Measurements from ENCODE around the gene DPM3. TPM values are rescaled to one million over a fixed set of nuclear protein-coding genes. Genes with fewer than 3 reads are reported as not detected.
"Not testable (repeated sequence)": the region's sequence is repeated elsewhere in the genome, so short reads cannot be mapped to it uniquely, and the experiment has no call there.

The DPM3 gene
- total and polyA plus RNA-seq, 4 donors = 16.2 to 47.2 (median 44.2) TPM

- no peaks in the 10 kb centered on the region for H3K36me3 ChIP-seq (ENCODE audit: control insufficient read depth, insufficient read depth, low read length)
- H3K4me1 ChIP-seq (ENCODE audit: control insufficient read depth, insufficient read depth, low read length) = peaks cover 19% of the 10 kb centered on the region
- peaks cover 28% of the 10 kb centered on the region for H3K27me3 ChIP-seq (ENCODE audit: control insufficient read depth, insufficient read depth, low read length)
- DNase-seq (ENCODE audit: low read depth in 4 of 6, low spot score in 6 of 6) = no peak
- H3K4me3 ChIP-seq (ENCODE audit: low read depth, low read length) = no peak overlapping the region
- no peaks in the 10 kb centered on the region for H3K9me3 ChIP-seq (ENCODE audit: control insufficient read depth, insufficient read depth, low read length)
- no peak overlapping the region for H3K27ac ChIP-seq (ENCODE audit: low read depth, low read length)
- 91% methylated on average over 2 of the region's 2 CpGs for WGBS (ENCODE audit: insufficient coverage)
Measured at GRCh38 chr1:155121249-155121648, 19.1 kb downstream of the DPM3 start.

DNA sequence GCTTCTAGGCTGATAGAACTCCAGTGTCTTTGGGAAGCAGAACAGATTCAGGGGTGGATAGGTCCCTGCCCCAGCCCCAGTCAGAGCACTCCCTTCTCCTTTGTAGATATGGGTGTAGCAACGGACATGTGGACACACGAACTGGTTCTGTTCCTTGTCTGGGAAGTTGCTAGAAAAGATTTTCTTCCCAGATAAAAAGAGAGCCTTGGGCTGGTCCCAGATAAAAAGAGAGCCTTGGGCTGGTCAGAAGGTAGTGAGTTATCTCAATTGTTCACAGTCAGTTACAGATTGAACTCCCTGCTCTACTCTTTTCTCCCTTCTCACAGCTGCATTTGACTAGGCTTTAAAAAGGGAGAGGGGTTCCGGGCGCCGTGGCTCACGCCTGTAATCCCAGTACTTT lies 20.1 kb downstream of the DPM3 start:
- no peaks in the 10 kb centered on the region for H3K36me3 ChIP-seq (ENCODE audit: control insufficient read depth, insufficient read depth, low read length)
- H3K27ac ChIP-seq (ENCODE audit: low read depth, low read length) = no peak overlapping the region
- no peak for DNase-seq (ENCODE audit: low read depth in 4 of 6, low spot score in 6 of 6)
- peaks cover 9% of the 10 kb centered on the region for H3K4me1 ChIP-seq (ENCODE audit: control insufficient read depth, insufficient read depth, low read length)
- 50% methylated on average over 5 of the region's 6 CpGs for WGBS (ENCODE audit: insufficient coverage)
- H3K9me3 ChIP-seq (ENCODE audit: control insufficient read depth, insufficient read depth, low read length) = no peaks in the 10 kb centered on the region
- H3K4me3 ChIP-seq (ENCODE audit: low read depth, low read length) = no peak overlapping the region
- peaks cover 18% of the 10 kb centered on the region for H3K27me3 ChIP-seq (ENCODE audit: control insufficient read depth, insufficient read depth, low read length)

DNA sequence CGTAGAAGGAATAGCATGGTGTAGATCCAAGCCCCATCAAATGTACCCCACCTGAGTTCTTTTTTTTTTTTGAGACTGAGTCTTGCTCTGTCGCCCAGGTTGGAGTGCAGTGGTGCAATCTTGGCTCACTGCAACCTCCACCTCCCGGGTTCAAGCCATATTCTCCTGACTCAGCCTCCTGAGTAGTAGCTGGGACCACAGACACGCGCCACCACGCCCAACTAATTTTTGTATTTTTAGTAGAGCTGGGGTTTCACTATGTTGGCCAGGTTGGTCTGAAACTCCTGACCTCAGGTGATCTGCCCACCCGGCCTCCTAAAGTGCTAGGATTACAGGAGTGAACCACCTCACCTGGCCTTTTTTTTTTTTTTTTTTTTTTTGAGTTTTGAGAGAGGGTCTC lies 22.2 kb downstream of the DPM3 start:
- H3K4me1 ChIP-seq (ENCODE audit: control insufficient read depth, insufficient read depth, low read length); H3K27ac ChIP-seq (ENCODE audit: low read depth, low read length); H3K27me3 ChIP-seq (ENCODE audit: control insufficient read depth, insufficient read depth, low read length); DNase-seq (ENCODE audit: low read depth in 4 of 6, low spot score in 6 of 6); H3K36me3 ChIP-seq (ENCODE audit: control insufficient read depth, insufficient read depth, low read length); H3K4me3 ChIP-seq (ENCODE audit: low read depth, low read length); H3K9me3 ChIP-seq (ENCODE audit: control insufficient read depth, insufficient read depth, low read length): not testable (repeated sequence)
- 95% methylated on average over 4 of the region's 7 CpGs for WGBS (ENCODE audit: insufficient coverage)

DNA sequence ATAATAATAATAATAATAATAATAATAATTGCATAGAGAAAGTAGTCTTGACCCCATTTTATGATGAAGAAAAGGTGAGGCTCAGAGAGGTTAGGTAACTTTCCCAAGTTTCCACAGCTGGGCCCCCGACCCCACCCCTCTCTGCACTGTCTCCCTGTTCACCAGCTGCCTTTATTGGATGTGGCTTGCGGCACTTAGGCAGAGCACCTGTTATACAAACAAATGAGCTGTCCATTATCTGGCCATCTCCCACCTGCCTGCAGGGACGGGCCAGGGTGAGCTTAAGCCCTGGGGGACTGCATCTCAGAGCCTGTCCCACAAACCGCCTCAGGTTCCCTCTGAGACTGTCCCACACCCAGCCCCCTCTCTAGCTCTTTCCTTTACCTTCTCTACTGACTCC lies 22.7 kb downstream of the DPM3 start:
- no peak overlapping the region for H3K27ac ChIP-seq (ENCODE audit: low read depth, low read length)
- no peaks in the 10 kb centered on the region for H3K4me1 ChIP-seq (ENCODE audit: control insufficient read depth, insufficient read depth, low read length)
- H3K9me3 ChIP-seq (ENCODE audit: control insufficient read depth, insufficient read depth, low read length) = no peaks in the 10 kb centered on the region
- 65% methylated on average over 4 of the region's 4 CpGs for WGBS (ENCODE audit: insufficient coverage)
- no peaks in the 10 kb centered on the region for H3K36me3 ChIP-seq (ENCODE audit: control insufficient read depth, insufficient read depth, low read length)
- peaks cover 6% of the 10 kb centered on the region for H3K27me3 ChIP-seq (ENCODE audit: control insufficient read depth, insufficient read depth, low read length)
- H3K4me3 ChIP-seq (ENCODE audit: low read depth, low read length) = no peak overlapping the region
- no peak for DNase-seq (ENCODE audit: low read depth in 4 of 6, low spot score in 6 of 6)

DNA sequence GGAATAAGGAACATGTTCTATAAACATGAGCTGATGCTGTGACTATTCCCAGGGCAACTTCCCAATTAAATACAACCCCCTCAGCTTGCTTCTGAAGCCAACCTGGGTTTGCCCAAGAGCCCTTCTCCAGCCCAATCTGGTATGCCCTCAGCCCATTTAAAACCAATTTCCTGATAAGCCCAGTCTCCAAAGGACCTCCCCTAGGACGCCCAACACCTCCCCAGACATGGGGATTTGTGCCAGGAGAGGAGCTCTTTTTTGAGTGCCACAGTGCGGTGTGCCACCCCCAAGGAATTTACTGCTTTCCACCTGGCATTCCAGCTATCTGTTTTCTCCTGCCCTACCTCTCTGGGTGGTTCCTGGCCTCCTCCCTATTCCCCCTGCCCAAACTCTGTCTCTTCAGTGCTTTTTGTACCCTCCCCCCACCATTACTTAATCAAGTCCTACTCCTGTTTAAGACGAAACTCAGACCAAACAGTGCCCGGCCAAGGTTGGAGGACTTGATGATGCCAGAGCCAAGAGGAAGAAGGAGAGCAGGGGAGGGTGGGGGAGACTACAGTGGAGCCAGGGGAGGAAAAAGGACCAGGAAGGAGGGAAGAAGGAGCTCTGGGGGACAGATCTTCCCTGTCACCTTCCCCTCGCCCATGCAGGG lies 24.1 kb downstream of the DPM3 start:
- no peak for DNase-seq (ENCODE audit: low read depth in 4 of 6, low spot score in 6 of 6)
- Histone ChIP-seq H3K27ac (ENCODE audit: low read depth, low read length) (no peak overlapping the region), H3K4me1 (ENCODE audit: control insufficient read depth, insufficient read depth, low read length) (no peaks in the 10 kb centered on the region), H3K4me3 (ENCODE audit: low read depth, low read length) (no peak overlapping the region), H3K36me3 (ENCODE audit: control insufficient read depth, insufficient read depth, low read length) (no peaks in the 10 kb centered on the region), H3K9me3 (ENCODE audit: control insufficient read depth, insufficient read depth, low read length) (no peaks in the 10 kb centered on the region), H3K27me3 (ENCODE audit: control insufficient read depth, insufficient read depth, low read length) (peaks cover 5% of the 10 kb centered on the region)
- 70% methylated on average over 5 of the region's 5 CpGs for WGBS (ENCODE audit: insufficient coverage)

DNA sequence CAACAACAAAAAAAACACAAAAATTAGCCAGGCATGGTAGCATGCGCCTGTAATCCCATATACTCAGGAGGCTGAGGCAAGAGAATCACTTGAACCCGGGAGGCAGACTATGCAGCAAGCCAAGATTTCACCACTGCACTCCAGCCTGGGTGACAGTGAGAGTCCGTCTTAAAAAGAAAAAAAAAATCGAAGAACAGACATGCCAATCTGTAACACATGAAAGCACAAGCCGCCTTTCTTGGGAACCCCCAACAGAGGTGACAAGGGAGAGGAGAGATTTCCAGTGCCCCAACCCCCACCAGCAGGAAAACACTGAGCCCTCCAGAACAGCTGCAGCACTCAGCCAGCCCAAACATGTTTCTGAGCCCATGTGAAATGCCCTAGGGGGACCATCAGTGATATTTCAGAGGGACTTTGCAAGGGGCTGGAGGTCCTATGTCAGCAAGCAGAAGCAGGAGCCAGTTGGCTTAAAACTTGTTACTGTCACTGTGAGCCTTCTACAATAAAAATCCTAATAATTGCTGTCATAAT lies 26.8 kb downstream of the DPM3 start:
- Histone ChIP-seq H3K9me3 (ENCODE audit: control insufficient read depth, insufficient read depth, low read length) (no peaks in the 10 kb centered on the region), H3K4me3 (ENCODE audit: low read depth, low read length) (no peak overlapping the region), H3K27me3 (ENCODE audit: control insufficient read depth, insufficient read depth, low read length) (no peaks in the 10 kb centered on the region), H3K4me1 (ENCODE audit: control insufficient read depth, insufficient read depth, low read length) (no peaks in the 10 kb centered on the region), H3K36me3 (ENCODE audit: control insufficient read depth, insufficient read depth, low read length) (no peaks in the 10 kb centered on the region), H3K27ac (ENCODE audit: low read depth, low read length) (no peak overlapping the region)
- WGBS (ENCODE audit: insufficient coverage) = no CpG with 5 or more reads among the region's 5 CpGs
- no peak for DNase-seq (ENCODE audit: low read depth in 4 of 6, low spot score in 6 of 6)

DNA sequence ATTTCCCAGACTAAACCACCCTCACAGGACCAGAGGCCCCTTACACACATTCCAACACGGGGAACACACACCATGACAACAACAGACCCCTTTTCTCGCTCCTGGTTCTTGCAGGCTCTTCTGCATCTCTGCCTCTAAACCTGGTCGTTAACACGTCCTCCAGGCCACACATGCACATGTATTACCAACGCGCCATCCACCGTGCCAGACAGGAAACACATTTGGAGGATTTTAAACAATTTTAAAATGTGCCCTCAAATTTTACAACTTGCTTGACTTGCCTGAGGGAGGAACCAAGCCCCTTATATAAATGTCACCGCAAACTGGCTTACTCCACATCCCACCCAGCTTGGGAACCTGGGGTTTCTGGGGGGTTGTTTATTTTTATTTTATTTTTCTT lies 29.5 kb downstream of the DPM3 start:
- Histone ChIP-seq H3K4me1 (ENCODE audit: control insufficient read depth, insufficient read depth, low read length) (no peaks in the 10 kb centered on the region), H3K4me3 (ENCODE audit: low read depth, low read length) (no peak overlapping the region), H3K27ac (ENCODE audit: low read depth, low read length) (no peak overlapping the region), H3K27me3 (ENCODE audit: control insufficient read depth, insufficient read depth, low read length) (no peaks in the 10 kb centered on the region), H3K36me3 (ENCODE audit: control insufficient read depth, insufficient read depth, low read length) (no peaks in the 10 kb centered on the region), H3K9me3 (ENCODE audit: control insufficient read depth, insufficient read depth, low read length) (no peaks in the 10 kb centered on the region)
- whole genome bisulfite sequencing (ENCODE audit: insufficient coverage) = 61% methylated on average over 7 of the region's 8 CpGs
- DNase-seq (ENCODE audit: low read depth in 4 of 6, low spot score in 6 of 6) = no peak

DNA sequence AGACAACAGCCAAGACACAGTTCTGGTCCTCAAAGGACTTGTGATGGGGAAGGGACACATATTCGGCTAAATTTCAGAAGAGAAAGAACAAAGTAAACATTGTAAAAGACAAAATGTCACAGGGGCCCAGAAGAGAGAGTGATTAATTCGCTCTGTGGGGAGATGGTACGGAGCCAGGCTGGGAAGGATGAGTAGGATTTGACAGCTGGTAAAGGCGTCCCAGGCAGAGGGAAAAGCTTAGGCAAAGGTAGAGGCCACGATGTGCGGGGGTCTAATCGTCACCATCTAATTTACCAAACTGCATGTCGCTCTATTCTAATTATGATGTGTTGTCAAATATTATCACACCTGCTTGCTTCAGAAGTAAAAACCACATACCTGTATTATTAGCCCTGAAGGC lies 29.9 kb downstream of the DPM3 start:
- DNase-seq (ENCODE audit: low read depth in 4 of 6, low spot score in 6 of 6) = no peak
- H3K4me1 ChIP-seq (ENCODE audit: control insufficient read depth, insufficient read depth, low read length) = no peaks in the 10 kb centered on the region
- WGBS (ENCODE audit: insufficient coverage) = 75% methylated on average over 3 of the region's 8 CpGs

GRCh38 chr1:155108296-155108695 lies 32.0 kb downstream of the DPM3 start:
- Histone ChIP-seq H3K4me1 (ENCODE audit: control insufficient read depth, insufficient read depth, low read length) (no peaks in the 10 kb centered on the region), H3K36me3 (ENCODE audit: control insufficient read depth, insufficient read depth, low read length) (no peaks in the 10 kb centered on the region), H3K9me3 (ENCODE audit: control insufficient read depth, insufficient read depth, low read length) (no peaks in the 10 kb centered on the region), H3K27ac (ENCODE audit: low read depth, low read length) (no peak overlapping the region), H3K27me3 (ENCODE audit: control insufficient read depth, insufficient read depth, low read length) (no peaks in the 10 kb centered on the region), H3K4me3 (ENCODE audit: low read depth, low read length) (no peak overlapping the region)
- WGBS (ENCODE audit: insufficient coverage) = 90% methylated on average over 5 of the region's 5 CpGs
- DNase-seq (ENCODE audit: low read depth in 4 of 6, low spot score in 6 of 6) = no peak

More for the DNA sequence above, 29.9 kb downstream of the DPM3 start:
- Histone ChIP-seq H3K36me3 (ENCODE audit: control insufficient read depth, insufficient read depth, low read length) (no peaks in the 10 kb centered on the region), H3K27me3 (ENCODE audit: control insufficient read depth, insufficient read depth, low read length) (no peaks in the 10 kb centered on the region), H3K4me3 (ENCODE audit: low read depth, low read length) (no peak overlapping the region), H3K27ac (ENCODE audit: low read depth, low read length) (no peak overlapping the region), H3K9me3 (ENCODE audit: control insufficient read depth, insufficient read depth, low read length) (no peaks in the 10 kb centered on the region)
